GM19324 (cell line): ENCODE results near the gene SMU1.
"Not testable (repeated sequence)": the region's sequence is repeated elsewhere in the genome, so short reads cannot be mapped to it uniquely, and the experiment has no call there.

ENCODE experiments used
- ATAC-seq: cut with Tn5 transposase; IDR thresholded peaks from one replicate; pipeline ENCODE4 v1.9.1; 2021; ENCODE audit warnings: mild to moderate bottlenecking, moderate library complexity; ENCODE audit not compliant: unreplicated experiment, low FRiP score

SMU1 gene

DNA sequence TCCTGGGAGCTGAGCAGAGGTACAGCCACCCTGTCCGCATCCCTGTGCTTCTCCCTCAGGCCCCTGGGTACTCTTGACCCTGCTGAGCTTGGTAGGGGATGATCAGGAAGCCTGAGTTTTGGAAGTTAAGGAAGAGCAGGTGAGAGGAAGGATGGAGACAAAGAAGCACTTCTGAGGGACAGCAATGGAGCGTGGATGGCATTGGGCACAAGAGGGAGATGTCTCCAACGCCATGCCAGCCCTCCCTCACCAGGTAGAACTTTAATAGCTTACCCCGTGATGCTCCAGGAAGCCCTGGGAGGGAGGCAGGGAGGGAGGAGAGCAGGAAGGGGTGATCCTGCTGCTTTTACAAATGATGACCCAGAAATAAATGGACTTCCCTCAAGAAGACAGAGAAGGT, 29.9 kb upstream of the SMU1 start:
- ATAC-seq = no peak

DNA sequence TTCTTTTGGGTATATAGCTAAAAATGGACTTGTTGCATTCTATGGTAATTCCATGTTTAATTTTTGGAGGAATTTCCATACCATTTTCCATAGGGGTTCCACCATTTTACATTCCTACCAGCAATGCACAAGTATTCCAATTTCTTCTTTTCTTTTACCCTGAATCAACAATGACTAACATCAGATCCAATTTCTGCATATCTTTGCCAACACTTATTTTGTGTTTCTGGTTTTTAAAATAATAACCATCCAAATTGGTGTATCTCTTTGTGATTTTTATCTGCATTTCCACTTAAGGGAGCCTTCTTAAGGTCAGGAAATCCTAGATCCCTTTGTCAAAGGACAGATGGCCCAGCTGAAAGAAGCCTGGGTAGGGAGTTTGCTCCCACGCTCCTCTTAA, 29.5 kb upstream of the SMU1 start:
- no peak for ATAC-seq

DNA sequence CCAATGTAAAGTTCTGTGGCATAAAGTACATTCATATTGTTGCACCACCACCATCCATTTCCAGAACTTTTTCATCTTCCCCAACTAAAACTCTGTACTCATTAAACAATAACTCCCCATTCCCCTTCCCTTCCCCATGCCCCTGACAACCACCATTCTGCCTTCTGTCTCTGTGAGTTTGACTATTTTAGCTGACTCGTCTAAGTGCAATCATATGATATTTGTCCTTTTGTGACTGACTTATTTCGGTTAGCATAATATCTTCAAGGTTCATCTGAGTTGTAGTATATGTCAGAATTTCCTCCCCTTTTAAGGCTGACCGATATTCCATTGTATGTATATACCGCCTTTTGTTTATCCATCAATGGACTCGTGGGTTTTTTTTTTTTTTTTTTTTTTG, 29.0 kb upstream of the SMU1 start:
- no peak for ATAC-seq

DNA sequence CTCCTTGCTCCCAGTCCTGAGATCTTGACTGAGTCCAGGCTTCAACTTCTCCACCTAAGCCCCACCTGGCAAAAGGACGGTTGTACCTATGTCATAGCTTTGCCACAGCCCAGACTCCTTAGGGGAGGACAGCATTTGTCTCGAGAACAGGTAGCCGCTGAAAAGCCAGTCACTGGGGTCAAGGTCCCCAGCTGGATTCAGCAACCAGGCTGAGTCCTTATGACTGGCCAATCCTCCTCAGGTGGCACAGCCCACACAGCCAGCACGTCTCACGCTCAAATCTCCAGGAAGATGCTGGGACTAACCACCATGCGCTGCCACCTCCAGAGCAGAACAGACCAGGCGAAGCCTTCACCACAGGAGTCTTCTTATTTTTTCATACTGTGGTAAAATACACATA, 27.9 kb upstream of the SMU1 start:
- ATAC-seq = no peak

DNA sequence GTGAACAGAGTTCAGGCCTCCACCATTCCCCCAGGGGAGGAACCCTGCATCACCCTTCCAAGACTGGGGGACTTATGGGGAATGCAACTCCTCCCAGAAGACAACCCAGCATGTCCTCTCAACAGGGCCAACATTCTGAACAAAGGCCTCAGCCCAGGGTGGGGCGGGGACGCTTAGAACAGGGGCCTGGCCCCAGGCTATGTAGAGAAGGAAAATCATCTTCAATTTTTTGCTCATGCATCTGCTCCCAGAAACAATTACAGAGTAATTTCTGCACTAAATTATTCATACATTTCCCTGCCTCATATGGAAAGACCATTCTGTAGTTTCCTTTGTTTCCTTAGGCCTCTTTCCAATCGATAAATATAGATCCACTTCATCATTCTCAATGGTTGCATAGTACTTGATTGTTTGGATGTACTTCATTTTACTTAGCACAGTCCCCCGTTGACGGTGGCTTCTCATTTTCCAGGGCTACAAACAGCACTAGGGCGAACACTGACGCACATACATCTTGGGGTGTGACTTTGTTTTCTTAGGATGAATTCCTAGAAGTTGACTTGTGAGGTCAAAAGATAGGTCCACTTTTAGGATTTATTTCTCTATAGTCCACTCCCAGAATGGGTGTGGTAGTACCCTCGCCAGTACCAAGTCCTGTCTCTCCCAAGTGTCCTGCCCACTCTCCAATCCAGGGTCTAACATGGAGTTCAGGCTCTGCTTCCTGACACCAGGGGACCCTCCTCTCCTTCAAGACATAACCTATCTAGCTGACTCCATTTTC, 27.2 kb upstream of the SMU1 start:
- no peak for ATAC-seq

DNA sequence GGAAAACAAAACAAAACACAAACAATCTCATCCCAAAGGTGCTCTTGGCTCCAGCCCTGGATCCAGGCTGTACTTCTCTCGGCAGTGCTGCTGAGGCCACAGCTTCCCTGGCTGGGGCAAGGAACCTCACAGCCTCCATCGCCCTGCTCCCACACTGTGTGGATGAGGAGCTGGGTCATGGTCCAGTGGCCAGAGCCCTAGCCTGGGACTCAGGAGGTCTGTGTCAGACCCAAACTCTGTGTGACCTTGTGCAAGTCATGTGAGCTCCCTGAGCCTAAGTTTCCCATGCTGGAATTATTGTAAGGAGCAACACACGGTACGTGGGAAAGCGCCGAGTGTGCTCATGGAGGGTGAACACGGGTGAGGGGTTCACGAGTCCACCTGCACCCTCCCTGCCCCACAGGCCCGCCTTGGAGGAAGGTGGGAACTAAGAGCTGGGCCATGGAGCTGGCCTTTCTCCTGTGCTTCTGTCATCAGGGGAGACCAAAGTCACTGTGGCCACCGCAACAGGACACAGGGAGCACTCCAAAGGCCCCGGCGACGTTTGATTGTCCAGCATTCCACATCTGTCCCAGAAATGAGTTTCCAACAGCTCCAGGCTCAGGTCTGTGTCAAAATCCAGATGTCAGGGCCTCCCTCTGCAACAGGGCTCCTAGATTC, 26.2 kb upstream of the SMU1 start:
- no peak for ATAC-seq

DNA sequence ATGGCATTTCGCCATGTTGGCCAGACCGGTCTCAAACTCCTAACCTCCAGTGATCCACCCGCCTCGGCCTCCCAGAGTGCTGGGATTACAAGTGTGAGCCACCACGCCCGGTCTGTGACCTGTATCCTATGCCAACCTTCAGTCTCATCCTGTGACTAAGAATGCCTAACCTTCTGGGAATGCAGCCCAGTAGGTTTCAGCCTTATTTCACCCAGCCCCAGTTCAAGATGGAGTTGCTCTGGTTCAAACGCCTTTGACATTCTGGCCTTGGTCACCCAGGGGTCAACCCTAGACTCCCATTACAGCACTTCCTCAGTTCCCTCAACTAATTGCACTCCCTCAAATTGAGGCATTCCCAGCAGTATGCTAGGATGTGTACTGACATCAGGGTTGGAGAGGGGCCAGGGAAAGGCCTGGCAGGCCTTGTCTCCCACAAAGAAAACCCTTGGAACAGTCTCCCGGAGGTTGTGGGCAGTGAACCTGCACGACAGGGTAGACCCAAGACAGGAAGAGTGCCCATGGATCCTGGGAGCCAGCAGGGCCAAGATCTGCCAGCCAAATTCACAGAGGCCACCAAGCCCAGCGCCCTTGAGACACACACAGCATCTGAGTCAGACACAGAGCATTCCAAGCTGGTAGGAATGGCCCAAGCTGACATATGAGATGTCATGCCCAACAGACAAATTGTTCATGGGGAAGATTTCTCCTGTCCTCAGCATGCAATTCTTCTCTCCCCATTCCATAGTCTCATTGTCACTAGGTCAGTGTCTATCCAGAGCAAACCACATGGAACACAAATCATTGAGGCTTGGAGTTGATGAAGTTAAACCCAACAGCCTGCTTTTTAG, 24.9 kb upstream of the SMU1 start:
- no peak for ATAC-seq

DNA sequence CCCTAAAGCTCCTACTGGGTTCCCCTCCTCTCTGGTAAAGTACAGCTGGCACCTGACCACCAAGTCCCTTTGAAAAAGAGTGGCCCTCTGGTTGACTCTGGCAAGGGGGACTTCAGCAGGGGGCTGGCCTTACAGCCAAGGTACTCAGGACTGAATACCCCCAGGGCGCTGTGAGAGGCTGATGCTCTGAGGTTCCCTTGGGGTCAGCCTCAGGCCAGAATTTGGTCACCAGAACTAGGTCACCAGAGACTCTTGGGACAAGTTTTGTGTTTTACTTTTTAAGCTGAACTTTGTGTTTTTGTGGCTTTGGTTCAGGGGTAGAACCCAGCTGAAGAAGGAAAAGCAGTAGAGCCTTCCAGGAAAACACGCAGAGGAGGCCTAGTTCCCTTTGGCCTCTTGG, 23.3 kb upstream of the SMU1 start:
- ATAC-seq = no peak

DNA sequence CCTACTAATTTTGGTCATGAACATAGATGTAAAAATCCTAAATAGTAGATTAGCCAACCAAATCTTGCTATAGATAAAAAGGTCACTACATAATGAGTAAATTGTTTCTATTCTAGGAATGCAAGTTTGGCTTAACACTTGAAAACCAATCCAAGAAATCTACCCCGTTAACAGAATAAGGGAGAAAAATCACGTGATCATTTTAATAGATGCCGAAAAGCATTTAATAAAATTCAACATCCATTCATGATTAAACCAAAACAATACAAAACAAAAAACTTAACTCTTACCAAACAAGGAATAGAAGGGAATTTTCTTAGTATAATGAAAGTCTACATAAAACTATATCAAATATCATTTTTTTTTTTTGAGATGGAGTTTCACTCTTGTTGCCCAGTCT, 20.7 kb upstream of the SMU1 start:
- no peak for ATAC-seq

DNA sequence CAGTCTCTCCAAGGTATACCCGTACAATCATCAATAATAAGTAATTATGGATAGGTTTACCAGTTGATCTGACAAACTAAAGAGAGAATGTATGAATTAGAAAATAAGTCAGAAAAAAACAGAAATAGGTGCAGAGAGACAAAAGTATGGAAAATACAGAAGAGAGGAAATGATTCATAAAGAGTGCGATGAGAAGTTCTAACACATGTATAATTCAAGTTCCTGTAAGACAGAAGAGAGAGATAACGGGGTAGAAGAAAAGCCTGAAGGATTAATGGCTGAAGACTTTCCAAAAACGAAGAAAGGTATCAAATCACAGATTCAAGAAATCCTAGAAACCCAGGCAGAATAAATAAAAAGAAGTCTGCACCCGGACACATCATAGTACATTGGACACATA, 16.2 kb upstream of the SMU1 start:
- ATAC-seq = no peak

DNA sequence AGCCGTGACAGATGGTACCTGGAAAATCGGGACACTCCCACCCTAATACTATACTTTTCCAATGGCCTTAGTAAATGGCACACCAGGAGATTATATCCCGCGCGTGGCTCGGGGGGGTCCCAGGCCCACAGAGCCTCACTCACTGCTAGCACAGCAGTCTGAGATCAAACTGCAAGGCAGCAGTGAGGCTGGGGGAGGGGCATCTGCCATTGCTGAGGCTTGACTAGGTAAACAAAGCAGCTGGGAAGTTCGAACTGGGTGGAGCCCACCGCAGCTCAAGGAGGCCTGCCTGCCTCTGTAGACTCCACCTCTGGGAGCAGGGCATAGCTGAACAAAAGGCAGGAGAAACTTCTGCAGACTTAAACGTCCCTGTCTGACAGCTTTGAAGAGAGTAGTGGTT, 9.2 kb upstream of the SMU1 start:
- not testable (repeated sequence) for ATAC-seq

DNA sequence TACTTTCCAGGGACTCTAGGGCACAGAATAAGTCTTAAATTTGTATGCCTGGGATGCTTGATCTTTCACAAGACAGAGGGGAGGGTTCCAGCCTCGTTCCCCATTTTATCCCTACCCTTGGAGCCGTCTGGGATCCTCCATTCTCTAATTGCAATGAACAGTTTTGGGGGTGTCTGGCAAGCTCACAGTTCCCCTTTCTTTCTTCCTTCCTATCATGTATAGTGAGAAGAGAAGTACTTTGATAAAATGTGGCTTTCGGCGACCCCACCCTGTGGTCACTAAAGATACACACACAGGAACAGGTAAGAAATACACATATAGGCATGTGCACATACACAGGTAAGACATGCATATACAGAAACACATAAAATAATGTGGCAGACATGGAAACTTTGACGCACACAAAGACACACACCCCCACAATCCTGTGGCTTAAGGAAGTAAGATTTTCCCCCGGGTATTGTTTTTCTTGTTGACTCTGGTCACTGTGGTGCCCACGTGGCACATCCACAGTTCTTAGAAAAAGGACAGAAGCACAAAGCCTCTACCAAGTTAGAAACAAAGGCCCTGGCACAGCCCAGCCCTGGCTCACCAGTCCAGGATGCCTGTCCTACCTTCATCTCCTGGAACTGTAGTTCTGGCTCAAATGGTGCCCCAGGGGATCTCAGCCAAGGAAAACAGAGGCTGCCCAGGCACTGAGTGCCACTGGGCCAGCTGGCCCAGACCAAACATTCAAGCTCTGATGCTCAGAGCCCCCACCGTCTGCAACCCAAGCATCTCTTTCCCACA, 6.3 kb upstream of the SMU1 start:
- no peak for ATAC-seq

DNA sequence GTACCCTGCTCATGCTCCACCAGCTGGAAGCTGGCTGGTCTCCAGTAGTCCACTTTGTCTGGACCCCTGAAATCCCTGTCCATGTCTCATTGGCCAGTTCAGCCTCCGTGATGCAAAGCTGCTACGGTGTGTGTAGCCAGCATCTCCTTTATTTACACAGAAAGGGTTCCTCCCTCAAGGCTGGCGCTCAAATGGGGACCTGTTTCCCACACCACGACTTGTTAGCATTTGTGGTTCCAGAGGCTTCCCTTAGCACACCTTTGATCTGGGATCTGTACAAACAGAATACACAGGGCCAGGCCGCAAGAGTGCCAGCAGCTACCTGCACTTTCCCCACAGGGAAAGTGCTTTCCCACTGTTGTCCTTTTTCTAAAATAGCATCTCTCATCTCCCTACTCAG, 5.7 kb upstream of the SMU1 start:
- no peak for ATAC-seq

DNA sequence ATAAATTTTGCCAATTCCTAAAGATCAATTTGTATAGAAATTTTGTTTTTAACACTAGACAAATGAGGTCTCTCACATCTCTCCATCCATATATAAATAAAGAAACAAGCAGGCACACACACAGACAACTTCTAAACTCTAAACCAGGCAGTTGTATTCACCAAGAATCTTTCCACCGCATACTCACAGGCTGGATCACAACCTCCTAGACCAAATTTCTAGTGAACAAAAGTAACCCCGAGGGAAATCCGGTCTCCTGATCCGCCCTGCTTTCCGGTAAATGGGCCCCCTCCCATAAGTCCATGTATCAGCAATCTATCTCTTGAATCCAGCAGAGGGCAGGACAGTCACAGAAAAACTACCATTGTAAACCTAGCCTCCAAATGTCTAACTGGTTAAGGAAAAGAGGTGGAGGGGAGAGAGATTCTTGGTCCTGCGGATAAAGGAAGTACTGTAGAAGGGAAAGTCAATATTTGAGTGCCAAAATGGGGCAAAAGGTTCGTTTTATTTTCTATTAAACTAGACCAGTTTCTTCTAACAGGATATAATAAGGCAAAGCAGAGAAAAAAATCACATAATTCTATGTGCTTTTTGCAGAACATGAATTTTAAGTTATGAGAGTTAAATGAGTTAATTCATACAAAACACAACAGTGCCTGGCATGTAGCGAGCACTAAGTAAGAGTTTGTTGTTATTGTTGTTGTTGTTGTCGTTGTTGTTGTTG, 4.8 kb upstream of the SMU1 start:
- ATAC-seq = no peak

DNA sequence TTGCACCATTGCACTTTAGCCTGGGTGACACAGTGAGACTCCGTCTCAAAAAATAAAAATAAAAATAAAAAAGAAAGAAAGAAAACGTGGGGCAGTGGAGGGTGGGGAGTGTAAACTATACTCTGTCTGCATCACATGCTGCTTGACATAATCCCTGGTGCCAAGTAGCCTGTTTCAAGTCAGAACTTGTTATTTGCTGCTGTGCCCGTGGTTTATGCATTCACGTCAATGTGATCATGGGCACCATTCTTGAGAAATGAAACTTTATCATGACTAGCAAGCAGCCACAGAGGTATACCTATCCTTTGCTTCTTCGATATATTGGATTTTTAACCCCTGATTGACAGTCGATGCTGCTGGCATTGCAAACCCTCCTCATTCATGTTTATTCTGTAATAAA, 4.1 kb upstream of the SMU1 start:
- no peak for ATAC-seq

DNA sequence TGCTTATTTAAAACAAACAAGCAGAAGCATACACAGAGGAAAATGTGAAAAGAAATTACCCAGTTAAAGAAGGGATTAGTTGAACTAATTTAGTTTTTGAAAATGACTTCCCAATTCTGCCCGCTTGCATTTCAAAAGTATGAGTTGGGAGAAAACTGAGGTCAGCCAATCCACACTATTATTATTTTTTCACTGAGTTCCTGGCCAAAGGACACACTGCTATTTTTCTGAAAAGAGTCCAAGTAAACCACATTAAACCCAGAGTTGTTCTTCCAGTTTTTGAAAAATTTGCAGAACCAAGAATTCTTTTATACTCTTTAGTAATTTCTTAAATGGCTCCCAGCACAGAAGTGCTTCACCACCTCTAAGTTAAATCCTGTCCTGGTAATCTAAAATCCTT, 7.5 kb downstream of the SMU1 start:
- no peak for ATAC-seq

DNA sequence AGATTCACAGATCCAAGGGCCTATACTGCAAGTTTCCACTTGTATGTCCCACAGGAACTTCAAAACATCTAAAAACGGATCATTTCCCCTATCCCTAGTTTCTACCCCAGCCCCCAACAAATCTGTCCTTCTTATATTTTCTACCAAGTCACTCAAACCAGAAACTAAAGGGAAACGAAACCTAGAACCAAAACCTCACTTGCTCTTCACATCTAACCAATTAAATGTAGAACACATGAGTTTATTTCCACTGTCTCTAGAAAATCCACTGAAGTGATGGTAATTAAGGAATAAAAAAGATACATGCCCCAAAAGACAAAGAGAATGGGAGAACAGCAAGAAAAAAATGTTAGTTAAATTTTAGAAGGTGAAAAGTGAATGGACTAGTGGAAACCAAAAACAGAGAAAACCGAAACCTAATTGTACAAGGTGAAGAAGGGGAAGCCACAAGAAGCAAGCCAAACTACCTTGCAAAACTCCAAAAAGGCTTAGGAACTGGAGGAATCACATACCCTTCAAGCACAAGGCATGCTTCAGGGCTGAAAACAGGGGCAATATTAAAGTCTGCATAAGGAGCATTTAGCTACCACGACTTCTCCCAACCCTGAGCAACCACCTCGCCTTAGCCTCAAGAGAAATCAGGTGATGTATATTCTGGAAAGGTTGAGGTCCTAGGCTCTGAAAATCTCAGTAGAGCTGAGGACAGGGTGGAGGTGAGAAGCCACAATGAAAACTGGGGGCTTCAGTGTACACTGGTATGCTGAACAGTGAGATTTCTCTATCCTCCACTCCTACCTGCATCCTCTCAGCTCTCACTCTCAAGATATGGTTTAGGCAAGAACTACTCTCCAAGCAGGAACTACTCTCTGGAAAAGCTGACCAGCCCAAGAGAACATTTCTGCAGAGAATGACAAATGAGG, 11.1 kb downstream of the SMU1 start:
- peak; percentile 71 for ATAC-seq

DNA sequence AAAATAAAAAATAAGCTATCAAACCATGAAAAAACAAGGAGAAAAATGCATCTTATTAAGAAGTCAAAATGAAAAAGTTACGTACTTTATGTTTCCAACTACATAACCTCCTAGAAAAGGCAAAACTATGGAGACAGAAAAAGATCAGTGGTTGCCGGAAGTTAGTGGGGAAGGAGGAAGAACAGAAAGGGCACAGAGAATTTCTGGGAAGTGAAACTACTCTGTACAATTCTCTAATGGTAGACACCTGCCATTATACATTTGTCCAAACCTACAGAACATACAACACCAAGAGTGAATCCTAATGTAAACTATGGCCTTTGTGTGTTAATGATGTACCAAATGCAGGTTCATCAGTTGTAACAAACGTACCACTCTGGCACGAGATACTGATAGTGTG, 25.3 kb downstream of the SMU1 start:
- ATAC-seq = no peak
